HL-60 (cell line): ENCODE measurements around the gene GPER1.

Source experiments
- POLR2AphosphoS5 ChIP-seq: IDR thresholded peaks from 2 replicates; pipeline ENCODE4 v1.6.1; 2012; ENCODE audit warnings: low read depth
- SPI1 ChIP-seq: IDR thresholded peaks from 2 replicates; pipeline ENCODE4 v1.6.1; 2012; ENCODE audit warnings: low read depth, mild to moderate bottlenecking, borderline replicate concordance
- TF ChIP-seq, protein P1 (sequence below): IDR thresholded peaks from one replicate; pipeline ENCODE4 v1.5.1; 2011; ENCODE audit warnings: low read length, control low read depth, inconsistent platforms; ENCODE audit not compliant: insufficient read depth
- TF ChIP-seq, protein P2 (sequence below): IDR thresholded peaks from 2 replicates; pipeline ENCODE4 v1.6.1; 2012; ENCODE audit warnings: low read depth; ENCODE audit not compliant: insufficient replicate concordance

DNA sequence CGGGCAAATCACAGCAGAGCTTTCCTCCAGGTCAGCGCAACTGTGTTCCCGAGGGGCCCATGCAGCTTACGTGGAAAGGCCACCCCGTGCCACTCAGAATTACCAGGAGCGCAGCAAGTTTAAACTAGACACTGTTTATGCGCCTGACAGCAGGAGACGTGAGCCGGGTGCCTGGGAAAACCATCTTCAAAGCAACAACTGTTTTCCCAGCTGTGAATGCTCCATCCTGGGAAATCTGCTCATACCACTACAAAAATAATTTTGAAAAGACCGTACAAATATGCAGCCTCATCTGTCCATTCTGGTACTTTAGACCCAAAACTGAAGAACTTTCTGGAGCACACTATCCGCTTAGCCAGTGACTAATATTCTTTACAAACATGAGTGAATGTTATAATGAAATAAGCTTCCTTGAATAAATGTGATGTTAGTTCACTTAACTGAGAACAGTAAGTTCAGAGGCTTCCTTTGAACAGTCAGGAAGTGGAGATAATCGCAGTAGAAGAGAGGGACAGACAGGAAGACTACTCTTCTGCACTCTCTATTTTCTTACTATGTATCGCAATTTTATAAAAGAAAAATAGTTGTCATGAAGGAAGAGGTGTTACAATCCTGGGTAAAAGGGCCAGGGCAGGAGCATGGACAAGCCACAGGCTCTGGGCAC lies 16.7 kb downstream of the GPER1 start:
- TF ChIP-seq, protein P1, sequence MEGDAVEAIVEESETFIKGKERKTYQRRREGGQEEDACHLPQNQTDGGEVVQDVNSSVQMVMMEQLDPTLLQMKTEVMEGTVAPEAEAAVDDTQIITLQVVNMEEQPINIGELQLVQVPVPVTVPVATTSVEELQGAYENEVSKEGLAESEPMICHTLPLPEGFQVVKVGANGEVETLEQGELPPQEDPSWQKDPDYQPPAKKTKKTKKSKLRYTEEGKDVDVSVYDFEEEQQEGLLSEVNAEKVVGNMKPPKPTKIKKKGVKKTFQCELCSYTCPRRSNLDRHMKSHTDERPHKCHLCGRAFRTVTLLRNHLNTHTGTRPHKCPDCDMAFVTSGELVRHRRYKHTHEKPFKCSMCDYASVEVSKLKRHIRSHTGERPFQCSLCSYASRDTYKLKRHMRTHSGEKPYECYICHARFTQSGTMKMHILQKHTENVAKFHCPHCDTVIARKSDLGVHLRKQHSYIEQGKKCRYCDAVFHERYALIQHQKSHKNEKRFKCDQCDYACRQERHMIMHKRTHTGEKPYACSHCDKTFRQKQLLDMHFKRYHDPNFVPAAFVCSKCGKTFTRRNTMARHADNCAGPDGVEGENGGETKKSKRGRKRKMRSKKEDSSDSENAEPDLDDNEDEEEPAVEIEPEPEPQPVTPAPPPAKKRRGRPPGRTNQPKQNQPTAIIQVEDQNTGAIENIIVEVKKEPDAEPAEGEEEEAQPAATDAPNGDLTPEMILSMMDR: no peak
- TF ChIP-seq POLR2AphosphoS5 (no peak), SPI1 (no peak)
- TF ChIP-seq, protein P2, sequence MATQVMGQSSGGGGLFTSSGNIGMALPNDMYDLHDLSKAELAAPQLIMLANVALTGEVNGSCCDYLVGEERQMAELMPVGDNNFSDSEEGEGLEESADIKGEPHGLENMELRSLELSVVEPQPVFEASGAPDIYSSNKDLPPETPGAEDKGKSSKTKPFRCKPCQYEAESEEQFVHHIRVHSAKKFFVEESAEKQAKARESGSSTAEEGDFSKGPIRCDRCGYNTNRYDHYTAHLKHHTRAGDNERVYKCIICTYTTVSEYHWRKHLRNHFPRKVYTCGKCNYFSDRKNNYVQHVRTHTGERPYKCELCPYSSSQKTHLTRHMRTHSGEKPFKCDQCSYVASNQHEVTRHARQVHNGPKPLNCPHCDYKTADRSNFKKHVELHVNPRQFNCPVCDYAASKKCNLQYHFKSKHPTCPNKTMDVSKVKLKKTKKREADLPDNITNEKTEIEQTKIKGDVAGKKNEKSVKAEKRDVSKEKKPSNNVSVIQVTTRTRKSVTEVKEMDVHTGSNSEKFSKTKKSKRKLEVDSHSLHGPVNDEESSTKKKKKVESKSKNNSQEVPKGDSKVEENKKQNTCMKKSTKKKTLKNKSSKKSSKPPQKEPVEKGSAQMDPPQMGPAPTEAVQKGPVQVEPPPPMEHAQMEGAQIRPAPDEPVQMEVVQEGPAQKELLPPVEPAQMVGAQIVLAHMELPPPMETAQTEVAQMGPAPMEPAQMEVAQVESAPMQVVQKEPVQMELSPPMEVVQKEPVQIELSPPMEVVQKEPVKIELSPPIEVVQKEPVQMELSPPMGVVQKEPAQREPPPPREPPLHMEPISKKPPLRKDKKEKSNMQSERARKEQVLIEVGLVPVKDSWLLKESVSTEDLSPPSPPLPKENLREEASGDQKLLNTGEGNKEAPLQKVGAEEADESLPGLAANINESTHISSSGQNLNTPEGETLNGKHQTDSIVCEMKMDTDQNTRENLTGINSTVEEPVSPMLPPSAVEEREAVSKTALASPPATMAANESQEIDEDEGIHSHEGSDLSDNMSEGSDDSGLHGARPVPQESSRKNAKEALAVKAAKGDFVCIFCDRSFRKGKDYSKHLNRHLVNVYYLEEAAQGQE: no peak
